ENCODE data around the gene IGF1R. TPM values are rescaled to one million over a fixed set of nuclear protein-coding genes. Genes with fewer than 3 reads are reported as not detected.

Gene IGF1R
- total RNA-seq, 1 donor from 2014 or later, result 33.3 TPM

DNA sequence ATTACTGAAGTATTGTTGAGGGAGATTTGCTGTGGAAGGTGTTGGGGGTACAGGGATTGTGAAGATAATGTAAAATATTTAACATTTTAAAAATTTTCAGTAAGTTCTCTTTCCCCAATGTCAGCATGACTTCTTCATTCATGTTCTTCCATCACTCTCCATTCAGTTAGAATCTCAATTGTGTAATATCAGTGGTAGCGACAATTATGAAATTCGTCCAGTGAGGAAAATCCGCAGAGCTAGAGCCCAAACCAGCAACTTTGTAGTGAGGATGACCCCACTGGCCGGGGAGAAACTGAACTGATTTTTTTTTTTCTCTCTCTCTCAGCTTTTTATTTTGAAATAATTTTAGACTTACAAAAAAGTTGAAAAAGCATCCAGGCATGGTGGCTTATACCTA is 187.5 kb downstream of the IGF1R start:
- intact Hi-C loops (cut with micrococcal nuclease), result no loop called here
- no peak for DNase-seq
- no peak for ATAC-seq

DNA sequence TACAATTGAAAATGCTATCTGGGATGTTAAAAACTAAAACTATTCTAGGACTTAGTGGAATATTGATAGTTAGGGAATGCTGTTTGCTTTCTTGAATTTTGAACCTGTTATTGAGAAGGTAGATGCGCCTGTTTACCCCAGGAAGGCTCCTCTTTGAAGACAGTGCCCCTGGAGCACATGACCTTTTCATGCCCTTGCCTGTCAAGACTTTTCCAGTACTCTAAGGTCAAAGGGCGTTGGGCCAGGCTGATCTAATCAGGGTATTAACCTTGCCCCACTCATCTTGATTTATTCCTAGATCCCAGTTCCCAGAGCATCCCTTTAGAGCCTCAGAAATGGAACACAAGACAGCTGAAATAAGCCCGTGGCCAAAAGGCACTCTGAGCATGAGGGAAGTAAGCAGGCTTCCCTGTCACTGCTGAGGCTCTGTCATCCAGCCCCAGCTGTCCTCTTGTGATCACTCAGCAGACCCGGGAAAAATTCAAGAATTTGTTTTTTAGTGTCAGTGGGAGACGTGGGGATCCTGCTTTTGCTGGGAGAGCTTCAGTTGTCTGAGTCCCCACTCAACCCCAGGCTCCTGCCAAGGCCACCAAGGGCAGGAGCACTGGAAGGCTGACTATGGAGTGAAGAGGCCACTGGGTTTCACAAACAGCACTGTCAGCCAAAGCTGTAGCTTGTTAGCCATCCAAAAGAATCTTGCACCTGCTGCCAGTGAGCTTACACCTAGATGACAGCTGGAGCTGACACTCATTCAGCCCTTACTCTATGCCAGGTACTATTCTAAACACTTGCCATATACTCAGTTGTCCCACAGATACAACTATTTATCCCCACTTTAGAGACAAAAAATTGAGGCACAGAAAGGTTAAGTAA is 190.3 kb downstream of the IGF1R start:
- DNase-seq, result no peak
- peak; percentile 31 for ATAC-seq
- intact Hi-C loops (cut with micrococcal nuclease), result no loop called here

DNA sequence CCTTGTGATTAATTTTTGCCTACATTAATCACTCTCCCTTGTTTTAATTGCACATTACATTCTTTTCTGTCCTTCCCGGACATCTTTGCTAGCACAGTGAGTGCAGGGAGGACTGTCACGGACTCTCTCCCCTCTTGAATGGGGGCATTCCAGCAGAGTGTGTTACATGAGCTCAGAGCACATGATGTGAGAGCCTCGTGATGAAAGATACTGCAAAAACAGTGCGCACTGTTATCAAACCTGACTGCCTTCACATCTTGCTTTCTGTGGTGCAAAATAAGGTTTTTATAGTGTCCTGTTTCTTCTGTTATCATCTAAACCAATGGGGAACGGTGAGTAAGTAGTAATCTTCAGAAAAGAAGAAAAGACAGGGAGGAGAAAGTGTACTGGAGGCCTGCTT is 191.7 kb downstream of the IGF1R start:
- ATAC-seq, result peak; percentile 89
- intact Hi-C loops (cut with micrococcal nuclease), result no loop called here
- DNase-seq, result no peak

DNA sequence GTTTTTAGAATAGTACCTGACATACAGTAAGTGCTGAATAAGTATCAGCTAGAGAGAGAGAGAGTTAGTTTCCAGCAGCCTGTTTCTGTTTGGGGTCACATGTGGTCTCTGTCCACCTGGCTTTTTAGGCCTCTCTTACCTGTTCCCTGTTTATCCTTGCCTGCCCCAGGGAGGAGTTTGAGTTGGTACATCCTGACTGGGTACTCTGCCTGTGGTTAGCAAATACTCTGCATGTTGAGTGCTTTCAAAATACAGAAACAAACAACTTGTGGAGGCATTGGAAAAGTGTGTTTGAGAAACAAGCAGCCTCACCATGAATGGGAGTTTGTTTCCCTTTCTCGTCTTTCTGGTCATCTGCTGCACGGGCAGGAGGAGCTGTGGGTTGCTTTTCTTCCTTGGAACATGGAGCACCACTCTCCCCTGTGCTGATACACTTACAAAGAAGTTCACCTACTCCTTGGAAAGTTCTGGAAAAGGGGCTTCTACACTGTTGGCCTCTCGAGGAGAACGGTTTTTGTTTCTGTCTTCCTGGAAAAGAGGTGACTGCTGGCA is 193.2 kb downstream of the IGF1R start:
- DNase-seq (no peak), ATAC-seq (no peak)
- intact Hi-C loops (cut with micrococcal nuclease), result no loop called here

DNA sequence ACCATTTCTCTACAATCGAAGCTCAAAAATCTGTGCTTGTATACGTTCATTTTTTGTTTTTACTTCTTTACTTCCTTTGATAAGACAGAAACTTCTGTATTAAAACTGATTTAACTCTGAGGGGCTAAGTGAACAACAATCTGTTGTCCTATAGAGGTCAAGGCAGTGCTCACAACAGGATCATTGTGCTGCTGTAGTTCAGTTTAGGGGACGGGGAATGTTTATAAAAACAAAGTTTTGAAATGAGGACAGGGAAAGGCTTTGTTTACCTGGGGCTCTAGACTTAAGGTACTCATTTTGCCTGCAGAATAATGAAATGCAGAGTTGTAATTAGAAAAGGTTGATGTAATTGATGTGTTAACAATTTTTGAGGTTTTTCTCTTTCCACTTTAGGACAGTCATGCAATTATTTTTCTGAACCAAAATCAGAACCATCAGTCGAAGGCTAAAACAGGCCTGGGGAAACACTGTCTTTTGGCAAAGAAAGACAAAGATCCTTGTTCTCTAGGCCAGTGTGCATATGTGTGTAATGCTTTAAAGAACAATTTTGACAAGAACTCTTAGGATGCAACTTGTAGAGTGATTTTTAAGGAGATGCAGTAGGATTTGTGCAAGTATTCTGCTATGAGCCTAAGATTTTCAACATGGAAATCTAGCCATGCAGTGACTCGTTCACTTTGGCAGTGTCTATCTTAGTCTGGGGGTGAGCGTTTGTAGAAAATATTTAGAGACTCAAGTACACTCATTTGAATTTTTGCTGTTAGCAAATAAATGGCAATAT is 194.0 kb downstream of the IGF1R start:
- ATAC-seq, result no peak
- DNase-seq, result no peak
- intact Hi-C loops (cut with micrococcal nuclease), result no loop called here

DNA sequence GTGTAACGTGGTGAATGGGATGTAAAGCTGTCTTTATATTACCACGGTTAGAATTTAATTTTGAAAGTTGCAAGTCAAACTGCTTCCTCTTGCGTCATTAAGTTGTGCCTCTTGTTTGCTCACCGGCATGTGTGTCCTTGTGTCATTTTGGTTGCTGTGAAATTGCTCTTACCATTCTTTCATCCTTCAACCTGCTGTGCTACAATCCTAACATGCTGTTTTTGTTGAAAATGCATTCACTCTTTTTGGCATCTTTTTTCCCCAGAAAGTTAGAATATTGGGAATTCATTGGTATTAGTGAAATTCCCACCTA is 194.6 kb downstream of the IGF1R start:
- DNase-seq, result no peak
- no peak for ATAC-seq
- intact Hi-C loops (cut with micrococcal nuclease), result no loop called here

DNA sequence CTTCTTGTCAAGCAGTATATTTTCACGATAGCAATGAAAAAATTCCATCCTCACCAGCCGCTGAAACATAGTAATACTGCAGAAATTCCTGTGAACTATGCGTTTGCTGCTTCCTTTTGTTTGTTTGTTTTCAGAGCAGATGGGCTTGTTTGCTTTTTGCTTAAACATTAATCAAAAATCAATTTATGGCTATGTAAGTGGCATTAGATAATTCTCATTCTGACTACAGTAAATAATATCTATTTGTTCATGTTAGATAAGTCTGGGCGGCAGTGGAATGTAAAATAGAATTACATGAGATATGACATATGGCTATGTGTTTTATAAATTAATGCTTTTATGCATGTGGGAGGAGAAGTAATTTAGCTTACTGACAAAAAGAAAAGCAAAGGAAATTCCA is 195.5 kb downstream of the IGF1R start:
- DNase-seq (no peak), ATAC-seq (no peak)
- intact Hi-C loops (cut with micrococcal nuclease), result no loop called here

DNA sequence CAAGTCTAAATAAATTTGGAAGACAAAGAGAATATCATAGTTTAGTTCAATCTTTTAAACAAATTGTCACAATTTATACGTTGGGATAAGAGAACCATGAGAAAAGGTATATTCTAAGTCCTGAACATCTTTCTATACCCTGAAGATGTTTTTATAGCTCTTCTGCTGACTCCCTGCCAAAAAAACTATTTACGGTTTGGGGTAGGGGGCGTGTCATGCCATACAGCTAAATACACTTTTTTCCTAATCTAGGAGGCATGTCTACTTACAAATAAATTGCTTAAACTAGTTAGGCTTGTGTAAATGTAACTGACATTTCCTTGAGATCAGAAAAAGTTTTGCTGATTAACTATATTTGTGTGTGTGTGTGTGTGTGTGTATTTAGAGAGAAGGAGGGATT is 195.9 kb downstream of the IGF1R start:
- DNase-seq, result no peak
- no peak for ATAC-seq
- intact Hi-C loops (cut with micrococcal nuclease), result no loop called here

DNA sequence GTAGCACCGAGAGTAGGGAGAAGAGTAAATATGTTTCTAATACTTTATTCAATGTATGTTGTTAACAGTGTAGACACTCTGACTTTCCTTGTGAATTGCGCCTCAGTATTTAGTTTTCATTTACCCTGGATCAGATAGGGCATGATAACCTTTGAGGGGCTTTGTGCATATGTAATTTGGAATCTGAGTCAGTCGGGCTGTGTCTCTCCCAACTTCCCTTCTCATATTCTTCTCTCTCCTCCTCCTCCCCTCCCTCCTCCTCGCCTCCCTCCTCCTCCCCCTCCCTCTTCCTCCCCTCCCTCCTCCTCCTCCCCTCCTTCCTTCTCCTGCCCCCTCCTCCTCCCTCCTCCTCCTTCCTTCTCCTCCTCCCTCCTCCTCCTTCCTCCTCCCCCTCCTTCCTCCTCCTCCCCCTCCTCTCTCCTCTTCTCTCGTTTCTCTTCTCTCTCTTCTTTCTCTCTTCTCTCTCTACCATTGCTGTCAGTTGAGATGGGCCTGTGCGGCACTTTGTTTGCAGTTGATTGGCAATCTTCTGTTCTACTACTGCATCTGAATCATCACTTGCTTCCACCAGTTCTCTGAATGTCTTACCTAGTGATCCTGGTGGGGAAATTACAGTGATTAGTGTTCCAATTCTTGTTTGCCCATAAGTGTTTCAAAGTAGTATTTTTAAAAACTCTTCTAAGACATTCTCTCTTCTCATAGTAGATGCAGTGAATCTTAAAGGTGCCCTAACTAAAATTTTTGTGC is 197.0 kb downstream of the IGF1R start:
- intact Hi-C loops (cut with micrococcal nuclease), result no loop called here
- DNase-seq (no peak), ATAC-seq (no peak)

DNA sequence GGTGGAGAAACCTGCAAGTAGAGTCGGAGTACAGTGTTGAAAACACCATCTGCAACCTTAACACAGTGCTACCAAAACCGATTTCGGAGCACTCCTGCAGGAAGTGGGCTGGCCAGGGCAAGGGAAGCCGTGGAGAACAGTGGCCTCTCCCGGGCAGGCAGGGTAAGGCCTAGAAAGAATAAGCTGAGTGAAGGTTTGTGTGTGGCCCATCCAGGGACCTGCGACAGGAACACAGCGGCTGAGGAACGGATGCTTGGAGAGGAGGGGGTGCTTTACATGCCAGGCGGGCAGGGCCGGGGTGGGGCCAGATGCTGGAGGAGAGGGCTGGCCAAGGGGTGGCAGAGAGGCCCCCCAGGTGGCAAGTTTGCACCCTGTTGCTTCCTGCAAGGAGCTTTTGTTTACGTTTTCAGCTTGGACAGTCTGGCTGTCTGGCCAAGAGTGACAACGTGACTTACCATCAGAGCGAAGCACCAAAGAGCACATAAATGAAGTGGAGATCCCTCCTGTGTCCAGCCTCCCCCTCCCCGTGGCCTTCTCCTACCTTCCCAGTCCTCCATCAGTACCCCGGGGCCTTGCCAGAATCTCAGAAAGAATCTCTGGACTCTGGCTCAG is 202.7 kb downstream of the IGF1R start:
- intact Hi-C loops (cut with micrococcal nuclease), result no loop called here
- ATAC-seq, result peak; percentile 69
- DNase-seq, result peak; percentile 79

DNA sequence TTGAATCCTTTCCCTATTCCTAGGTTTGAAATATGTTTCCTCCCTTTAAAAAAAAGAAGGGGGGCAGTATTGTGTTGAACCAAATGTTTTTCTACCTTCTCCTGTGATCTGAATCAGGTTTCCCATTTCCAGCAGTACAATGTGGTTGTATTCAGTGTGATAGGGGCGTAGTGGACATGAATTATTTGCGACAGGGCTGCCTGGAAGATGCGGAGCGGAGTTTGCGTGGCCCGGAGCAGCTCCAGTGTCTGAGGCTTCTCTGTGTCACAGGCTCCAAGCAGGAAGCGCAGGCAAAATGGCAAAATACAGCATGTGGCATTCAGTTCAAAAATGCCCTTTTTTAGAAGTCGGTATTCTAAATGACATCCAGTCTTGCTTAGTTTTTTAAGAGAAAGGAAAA is 204.8 kb downstream of the IGF1R start:
- peak; percentile 90 for DNase-seq
- intact Hi-C loops (cut with micrococcal nuclease), result no loop called here
- peak; percentile 88 for ATAC-seq

DNA sequence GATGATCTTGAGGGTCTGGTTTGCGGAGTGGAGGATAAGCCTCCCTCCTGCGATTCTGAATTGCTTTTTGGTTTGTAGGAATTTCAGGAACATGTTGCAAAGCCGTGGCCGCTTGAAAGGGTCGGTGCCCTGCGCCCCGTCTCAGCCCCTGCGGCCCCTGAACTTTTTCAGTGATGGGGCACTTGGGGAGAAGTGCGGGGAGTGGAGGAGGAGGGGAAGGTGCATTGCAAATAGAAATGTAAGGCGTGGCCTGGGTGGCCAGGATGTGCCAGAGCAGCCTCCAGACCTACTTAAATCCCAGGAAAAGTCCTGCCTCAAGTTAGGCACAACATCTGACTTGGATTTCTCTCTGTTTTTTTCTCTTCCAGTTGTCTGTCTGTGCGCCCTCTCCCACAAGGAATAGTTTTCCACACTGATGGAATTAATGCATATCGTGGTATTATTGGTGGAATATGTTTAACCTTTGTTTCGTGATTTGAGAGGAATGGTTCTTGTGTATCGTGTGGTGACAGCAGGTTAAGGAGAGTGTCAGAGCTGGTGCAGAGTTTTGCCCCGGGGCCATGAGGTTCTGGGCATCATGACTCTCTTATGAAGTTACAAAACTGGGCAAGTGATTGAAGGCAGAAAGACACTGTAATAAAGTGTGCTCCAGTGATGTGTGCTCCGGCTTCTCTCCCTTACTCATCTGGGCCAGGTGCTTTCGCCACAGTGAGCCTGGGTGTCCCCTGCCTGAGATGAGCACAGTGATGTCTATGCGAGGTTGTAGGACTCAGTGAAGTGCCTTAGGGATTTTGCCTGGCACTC is 205.5 kb downstream of the IGF1R start:
- intact Hi-C loops (cut with micrococcal nuclease), result no loop called here
- DNase-seq (no peak), ATAC-seq (no peak)

DNA sequence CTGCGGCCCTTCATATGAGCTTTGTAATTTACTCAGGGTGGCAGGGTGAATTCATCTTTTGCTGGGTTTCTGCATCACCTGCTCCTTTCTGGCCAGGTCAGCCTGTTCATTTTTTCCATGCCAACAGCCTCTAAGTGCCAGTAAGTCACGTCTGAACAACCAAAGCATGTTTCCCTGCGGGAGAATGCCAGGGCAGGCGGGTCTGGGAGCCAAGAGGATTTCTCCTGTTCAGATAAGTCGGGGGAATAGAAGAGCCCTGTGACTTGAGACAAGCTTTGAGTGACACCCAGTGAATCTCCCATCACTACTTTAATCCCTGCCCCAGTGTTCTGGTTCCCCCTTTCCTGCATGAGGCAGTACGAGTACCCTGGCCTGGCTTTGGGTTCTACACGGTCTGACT is 206.2 kb downstream of the IGF1R start:
- ATAC-seq, result peak; percentile 1
- intact Hi-C loops (cut with micrococcal nuclease), result no loop called here
- DNase-seq, result no peak

DNA sequence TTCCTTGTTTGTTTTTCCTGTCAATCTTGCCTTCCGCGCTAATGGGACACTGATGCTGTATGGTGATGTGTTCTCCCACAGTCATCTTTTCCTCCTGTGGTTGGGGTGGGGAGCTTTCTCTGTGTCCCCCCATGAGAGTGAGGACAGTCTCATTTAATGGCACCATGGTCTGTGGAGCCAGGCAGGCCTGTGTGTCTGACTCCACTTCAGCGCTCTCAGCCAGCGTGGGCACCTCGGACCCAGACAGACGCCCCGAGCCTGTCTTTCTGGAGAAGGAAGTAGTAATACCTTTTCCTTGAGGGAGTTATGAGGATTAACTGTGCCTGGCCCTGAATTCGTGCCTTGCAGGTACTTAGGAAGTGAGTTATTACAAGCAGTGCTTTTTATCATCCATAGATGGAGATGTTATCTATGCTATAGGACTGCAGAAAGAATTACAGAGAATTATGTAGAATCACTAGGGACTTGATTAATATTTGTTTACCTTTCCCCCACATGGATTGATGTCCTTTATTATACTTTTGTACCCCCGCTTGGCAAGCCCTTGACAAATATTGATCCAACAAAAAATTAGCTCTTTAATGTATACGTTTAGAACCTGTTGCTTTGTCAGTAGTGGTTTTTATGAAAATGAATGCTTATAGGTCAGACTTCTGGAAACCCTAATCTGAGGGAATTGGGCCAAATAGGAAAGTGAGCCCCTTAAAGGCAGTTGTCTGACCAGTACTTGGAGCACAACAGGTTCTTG is 206.9 kb downstream of the IGF1R start:
- no peak for ATAC-seq
- no peak for DNase-seq
- intact Hi-C loops (cut with micrococcal nuclease), result no loop called here

DNA sequence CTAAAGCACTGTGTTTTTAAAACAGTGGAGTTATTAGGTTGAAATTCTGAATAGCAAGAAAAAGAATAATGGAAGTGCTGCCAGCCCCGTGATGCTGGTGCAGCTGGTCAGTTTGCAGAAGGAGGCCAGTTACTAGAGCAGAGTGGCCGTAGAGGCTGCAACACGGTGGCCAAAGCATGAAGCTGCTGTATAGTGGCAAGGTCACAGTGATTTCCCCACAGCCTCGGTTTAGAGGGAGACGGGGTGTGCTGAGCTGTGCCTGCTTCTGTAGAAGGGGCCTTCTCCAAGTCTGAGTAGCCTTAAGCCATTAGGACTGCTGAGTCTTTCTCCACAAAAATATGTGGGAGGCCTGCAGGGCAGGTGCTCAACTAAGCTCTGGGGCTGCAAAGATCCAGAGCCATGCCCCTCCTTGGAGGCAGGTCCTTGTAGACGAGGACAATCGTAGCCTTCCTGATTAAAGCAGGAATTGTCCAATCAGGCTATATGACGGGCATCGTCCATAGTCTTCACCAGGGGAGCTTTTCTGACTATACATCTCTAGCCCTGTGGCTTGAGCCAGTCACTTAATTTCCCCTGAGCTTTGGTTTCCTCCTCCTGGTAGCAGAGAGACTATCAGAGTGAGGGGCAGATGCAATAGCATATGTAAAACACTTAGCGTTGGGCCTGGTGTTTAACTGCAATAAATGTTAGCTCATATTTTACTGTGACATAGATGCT is 207.6 kb downstream of the IGF1R start:
- no peak for ATAC-seq
- intact Hi-C loops (cut with micrococcal nuclease), result no loop called here
- no peak for DNase-seq

DNA sequence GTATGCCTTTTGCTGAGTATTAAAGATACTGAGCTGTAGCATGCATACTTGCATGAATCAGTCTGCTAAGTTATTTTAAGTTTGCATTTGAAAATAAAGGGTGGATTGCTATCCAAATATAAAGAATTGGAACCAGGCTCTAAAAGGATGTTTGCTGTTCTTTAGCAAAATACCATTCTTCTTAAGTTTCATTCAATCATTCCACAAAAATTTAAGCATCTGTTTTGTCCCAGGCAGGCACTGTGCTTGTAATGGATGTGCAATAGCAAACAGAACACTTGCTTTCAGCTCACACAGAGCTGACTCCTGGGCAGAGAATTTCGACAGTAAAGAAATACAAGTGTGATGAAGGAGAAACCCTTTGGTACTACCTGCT is 208.2 kb downstream of the IGF1R start:
- intact Hi-C loops (cut with micrococcal nuclease), result no loop called here
- ATAC-seq (no peak), DNase-seq (no peak)

DNA sequence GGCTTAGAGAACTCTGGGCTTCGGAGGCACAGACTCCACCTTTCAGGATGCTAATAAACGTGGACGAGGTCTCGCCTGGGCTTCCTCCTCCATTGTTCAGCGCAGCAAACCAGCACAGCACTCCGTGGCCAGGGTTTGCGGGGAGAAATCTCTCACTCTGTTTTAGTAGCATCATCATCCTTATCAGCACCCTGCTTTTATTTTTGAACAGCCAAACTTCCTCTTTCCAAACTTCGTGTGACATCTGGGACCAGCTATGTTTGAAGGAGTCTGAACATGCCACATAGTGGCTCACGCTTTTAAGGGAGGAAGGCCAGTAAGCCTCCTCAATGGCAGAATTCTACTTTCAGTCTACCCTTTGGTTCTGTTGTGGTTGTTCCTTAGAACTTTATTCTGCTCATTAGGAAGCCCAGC is 210.3 kb downstream of the IGF1R start:
- ATAC-seq, result no peak
- intact Hi-C loops (cut with micrococcal nuclease), result no loop called here
- no peak for DNase-seq

Measured in left ventricle myocardium superior (tissue), 1 donor.